Measurements from ENCODE around the gene SAMD15.

DNA sequence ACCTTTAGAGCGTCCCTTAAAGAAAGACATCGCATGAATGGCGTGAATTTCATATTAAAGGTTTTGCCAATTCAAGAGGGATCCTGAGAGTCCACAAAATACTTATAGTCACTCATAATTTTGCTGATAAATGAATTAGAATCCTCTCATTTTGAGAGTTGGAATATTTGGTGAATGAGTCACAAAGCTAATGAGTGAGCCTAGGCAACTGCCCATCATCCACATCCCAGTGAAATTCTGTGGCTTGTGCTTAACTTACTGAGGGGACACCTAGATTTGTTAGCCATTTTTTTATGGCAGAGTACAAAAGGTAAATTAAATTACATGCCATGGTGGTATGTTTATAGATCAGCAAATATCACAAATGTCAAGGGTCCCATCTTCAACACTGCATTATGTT lies 58.9 kb downstream of the SAMD15 start:
- no peak for TF ChIP-seq POLR2A (IDR thresholded peaks at IDR 0.05; ENCODE audit: low read depth, low read length)
- no peak for TF ChIP-seq POU2F2 (IDR thresholded peaks at IDR 0.05; ENCODE audit: low read depth, low read length)
- no peak for TF ChIP-seq POLR2AphosphoS5 (IDR thresholded peaks at IDR 0.05; ENCODE audit: low read depth, low read length)
- TF ChIP-seq SPI1 (IDR thresholded peaks at IDR 0.05; ENCODE audit: low read depth, low read length): no peak

Measured in GM12891 (cell line).